ENCODE results near the gene NCK1.
"Not testable (repeated sequence)": the region's sequence is repeated elsewhere in the genome, so short reads cannot be mapped to it uniquely, and the experiment has no call there.

Gene NCK1

GRCh38 chr3:136862617-136863322 lies 762 bp downstream of the NCK1 start:
- DNase-seq (ENCODE audit: low read depth in 2 of 2): no peak

- no peak for DNase-seq (ENCODE audit: low read depth in 2 of 2)
Observed at GRCh38 chr3:136869282-136869681, 7.3 kb downstream of the NCK1 start.

DNA sequence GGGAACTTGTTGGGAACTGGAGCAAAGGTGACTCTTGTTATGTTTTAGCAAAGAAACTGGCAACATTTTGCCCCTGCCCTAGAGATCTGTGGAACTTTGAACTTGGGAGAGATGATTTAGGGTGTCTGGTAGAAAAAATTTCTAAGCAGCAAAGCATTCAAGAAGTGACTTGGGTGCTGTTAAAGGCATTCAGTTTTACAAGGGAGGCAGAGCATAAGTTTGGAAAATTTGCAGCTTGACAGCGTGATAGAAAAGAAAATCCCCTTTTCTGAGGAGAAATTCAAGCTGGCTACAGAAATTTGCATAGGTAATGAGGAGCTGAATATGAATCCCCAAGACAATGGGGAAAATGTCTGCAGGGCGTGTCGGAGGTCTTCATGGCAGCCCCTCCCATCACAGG lies 10.2 kb downstream of the NCK1 start:
- not testable (repeated sequence) for DNase-seq (ENCODE audit: low read depth in 2 of 2)

DNA sequence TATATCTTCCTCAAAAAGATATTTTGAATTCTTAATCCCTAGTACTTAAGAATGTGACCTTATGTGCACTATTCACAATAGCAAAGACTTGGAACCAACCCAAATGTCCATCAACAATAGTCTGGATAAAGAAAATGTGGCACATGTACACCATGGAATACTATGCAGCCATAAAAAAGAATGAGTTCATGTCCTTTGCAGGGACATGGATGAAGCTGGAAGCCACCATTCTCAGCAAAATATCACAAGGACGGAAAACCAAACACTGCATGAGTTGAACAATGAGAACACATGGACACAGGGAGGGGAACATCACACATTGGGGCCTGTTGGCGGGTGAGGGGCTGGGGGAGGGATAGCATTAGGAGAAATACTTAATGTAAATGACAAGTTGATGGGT lies 17.5 kb downstream of the NCK1 start:
- not testable (repeated sequence) for DNase-seq (ENCODE audit: low read depth in 2 of 2)

DNA sequence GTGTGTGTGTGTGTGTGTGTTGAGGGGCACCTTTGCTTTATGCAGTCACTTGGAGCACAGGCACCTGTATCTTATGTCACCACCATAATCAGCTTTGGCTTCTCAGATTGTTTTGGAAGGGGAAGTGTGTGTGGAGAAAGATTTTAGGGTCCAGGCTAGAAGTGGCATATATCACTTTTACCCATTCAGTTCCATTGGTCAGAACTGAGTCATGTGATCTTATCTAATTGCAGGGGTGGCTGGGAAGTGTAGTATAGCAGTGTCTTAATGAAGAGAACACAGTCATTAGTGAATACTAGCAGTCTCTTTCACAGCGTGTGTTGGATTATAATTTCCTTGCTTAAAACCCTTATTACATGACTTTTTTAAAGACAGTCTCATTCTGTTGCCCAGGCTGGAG lies 20.6 kb downstream of the NCK1 start:
- DNase-seq (ENCODE audit: low read depth in 2 of 2): no peak

DNA sequence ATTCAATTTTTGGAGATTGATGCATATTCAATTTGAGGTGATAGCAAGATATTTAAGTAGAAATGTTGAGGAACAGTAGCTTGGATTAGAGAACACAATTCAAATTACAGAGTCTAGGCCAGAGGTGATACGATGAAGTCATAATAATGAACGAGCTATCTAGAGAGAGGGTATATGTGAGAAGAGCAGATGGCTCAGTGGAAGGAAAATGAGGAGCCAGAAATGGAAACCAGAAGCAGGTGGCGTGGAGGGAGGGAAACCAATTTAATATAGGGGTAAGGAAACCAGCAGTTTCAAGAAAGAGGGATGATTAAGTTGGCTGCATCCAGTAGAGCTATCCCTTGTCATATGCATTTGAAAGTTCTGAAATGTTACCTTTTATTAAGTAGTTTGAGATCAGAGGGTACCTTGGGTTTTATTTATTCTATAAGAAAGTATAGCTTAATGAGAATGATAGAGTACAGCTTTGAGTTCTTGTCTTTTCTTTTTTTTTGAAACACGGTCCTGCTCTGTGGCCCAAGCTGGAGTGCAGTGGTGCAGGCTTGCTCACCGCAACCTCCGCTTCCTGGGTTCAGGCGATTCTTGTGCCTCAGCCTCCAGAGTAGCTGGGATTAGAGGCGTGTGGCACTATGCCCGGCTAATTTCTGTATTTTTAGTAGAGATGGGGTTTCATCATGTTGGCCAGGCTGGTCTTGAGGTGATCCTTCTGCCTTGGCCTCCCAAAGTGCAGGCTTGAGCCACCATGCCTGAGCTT lies 22.1 kb downstream of the NCK1 start:
- no peak for DNase-seq (ENCODE audit: low read depth in 2 of 2)

DNA sequence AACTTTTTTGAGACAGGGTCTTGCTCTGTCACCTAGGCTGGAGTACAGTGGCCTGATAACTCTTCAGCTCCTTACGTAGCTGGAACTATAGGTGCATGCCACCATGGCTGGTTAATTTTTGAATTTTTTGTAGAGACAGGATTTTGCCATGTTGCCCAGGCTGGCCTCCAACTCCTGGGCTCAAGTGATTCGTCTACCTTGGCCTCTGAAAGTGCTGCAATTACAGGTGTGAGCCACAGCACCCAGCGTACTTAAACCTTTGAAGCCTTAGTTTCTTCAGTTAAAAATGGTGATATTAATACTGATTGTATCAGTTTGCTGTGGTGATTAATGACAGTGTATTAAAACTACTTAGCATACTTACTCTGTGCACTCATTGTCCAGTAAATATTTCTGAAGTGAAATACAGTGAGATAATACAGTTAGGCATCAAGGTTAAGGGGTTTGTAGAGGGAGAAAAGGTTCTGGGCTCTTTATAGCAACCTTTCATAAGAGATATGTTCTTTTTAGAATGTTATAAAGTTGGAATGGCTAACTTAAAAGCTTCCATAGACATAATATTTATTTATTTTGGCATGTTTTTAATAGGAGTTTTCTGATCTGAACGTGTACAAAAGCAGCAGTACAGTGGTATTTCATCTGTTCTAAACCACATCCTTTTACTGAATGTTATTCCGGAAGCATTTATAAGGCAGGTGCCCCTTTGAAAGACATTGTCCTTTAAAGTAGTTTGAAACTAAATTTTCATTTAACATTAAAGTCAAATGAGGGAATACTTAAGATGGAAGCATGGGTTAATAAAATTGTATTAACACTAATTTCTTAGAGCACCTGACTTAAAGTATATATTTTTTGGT lies 23.6 kb downstream of the NCK1 start:
- no peak for DNase-seq (ENCODE audit: low read depth in 2 of 2)

GRCh38 chr3:136889947-136890346 lies 27.9 kb downstream of the NCK1 start:
- no peak for DNase-seq (ENCODE audit: low read depth in 2 of 2)

DNA sequence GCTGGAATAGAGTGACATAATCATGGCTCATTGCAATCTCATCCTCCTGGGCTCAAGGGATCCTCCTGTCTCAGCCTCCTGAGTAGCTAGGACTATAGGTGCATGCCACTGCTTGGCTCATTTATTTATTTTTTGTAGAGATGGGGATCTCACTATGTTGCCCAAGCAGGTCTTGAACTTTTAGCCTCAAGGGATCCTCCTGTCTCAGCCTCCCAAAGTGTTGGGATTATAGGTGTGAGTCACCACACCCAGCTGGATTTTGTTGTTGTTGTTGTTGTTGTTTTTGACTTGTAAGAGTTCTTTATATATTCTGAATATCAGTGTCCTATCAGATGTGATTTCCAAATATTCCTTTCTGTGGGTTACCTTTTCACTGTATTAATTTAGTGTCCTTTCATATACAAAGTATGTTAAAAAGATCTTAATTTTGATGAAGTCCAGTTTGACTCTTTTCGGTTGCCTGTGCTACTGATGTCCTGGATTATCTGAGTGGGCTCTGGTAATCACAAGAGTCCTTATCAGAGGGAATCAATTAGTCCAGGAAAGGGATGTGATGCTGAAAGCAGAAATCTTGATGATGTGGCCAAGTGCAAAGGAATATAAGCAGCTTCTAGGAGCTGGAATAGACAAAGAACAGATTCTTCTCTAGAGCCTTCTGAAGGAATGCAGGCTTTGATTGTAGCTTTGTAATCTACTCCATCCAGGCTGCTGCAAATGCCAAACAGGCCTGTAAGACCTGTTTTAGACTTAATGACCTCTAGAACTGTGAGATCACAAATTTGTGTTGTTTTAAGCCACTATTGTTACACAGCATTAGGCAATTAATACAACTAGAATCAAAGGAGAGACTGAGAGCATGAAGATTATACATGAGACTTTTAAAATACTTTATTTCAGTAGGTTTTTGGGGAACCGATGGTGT lies 30.2 kb downstream of the NCK1 start:
- DNase-seq (ENCODE audit: low read depth in 2 of 2): no peak

DNA sequence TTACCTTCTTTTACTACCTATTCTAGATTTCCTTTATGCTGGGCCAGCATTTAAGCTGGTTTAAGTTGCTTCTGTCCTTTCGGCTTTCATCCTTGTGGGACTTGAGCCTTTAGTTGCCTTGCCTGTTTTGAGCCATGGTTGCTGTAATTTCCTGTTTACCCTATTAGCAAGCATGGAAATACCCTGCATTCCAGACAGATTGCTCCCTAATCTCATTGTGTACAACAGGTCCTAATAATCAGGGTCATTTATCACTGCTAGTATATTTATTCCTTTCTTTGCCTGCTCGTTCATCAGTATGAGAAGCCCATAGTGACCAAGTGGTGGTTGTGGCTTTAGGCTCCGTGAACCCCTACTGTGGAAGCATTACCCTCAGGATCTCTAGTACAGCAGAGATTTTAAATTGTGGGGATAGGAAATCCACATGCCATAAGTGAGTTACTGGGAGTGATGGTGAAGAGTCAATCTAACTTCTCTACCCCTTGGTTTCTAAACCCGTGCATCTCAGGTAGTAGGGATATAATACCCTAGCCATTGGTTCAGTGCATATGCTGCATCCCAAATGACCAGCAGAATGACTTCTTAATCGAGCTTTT lies 31.9 kb downstream of the NCK1 start:
- no peak for DNase-seq (ENCODE audit: low read depth in 2 of 2)

GRCh38 chr3:136897171-136897570 lies 35.2 kb downstream of the NCK1 start:
- not testable (repeated sequence) for DNase-seq (ENCODE audit: low read depth in 2 of 2)

- no peak for DNase-seq (ENCODE audit: low read depth in 2 of 2)
Observed at GRCh38 chr3:136898549-136898948, 36.5 kb downstream of the NCK1 start.

DNA sequence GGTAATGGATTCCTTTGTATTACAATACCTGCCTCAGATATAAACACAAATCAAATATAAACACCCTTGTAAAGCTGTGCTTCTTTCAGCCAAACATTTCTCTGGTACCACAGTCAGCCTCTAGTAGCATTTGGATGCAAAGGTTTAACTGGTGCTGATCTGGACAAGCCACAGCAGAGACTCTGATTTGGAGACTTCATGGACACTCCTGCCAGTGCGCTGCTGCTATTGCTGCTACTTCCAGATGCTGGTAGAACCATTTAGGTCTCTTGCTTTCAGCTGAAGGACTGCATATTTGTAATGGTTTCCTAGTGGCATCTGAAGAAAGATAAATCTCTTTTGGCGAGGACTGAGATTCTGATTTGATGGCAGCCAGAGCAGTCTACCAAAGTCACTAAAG lies 36.9 kb downstream of the NCK1 start:
- DNase-seq (ENCODE audit: low read depth in 2 of 2): no peak

- DNase-seq (ENCODE audit: low read depth in 2 of 2): no peak
Observed at GRCh38 chr3:136899622-136900158, 37.7 kb downstream of the NCK1 start.

GRCh38 chr3:136900694-136901093 lies 38.7 kb downstream of the NCK1 start:
- not testable (repeated sequence) for DNase-seq (ENCODE audit: low read depth in 2 of 2)

- no peak for DNase-seq (ENCODE audit: low read depth in 2 of 2)
Observed at GRCh38 chr3:136901391-136901790, 39.4 kb downstream of the NCK1 start.

DNA sequence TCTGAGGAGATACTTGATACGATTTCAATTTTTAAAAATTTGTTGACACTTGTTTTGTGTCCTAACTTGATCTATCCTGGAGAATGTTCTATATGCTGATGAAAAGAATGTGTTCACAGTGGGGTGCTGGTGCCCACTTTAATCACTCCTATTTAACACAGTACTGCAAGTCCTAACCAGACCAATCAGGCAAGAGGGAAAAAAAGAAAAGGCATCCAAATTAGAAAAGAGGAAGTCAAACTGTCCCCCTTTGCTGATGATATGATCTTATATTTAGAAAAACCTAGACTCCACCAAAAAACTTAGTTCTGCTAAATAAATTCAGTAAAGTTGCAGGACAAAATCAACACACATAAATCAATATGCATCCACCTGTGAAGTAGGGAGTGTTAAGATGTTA lies 40.5 kb downstream of the NCK1 start:
- not testable (repeated sequence) for DNase-seq (ENCODE audit: low read depth in 2 of 2)

- DNase-seq (ENCODE audit: low read depth in 2 of 2): no peak
Observed at GRCh38 chr3:136903899-136904298, 41.9 kb downstream of the NCK1 start.

DNA sequence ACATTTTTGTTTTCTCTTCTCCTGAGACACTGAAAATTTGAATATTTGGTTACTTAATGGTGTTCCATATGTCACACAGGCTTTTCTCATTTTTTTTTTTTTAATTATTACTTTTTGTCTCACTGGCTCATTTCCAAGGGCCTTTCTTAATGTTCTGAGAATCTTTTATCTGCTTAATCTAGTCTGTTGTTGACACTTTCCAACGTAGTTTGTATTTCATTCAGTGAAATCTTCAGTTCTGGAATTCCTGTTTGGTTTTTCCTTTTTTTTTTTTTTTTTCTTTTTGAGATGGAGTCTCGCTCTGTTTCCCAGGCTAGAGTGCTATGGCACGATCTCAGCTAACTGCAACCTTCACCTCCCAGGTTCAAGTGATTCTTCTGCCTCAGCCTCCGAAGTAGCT lies 42.7 kb downstream of the NCK1 start:
- DNase-seq (ENCODE audit: low read depth in 2 of 2): no peak

DNA sequence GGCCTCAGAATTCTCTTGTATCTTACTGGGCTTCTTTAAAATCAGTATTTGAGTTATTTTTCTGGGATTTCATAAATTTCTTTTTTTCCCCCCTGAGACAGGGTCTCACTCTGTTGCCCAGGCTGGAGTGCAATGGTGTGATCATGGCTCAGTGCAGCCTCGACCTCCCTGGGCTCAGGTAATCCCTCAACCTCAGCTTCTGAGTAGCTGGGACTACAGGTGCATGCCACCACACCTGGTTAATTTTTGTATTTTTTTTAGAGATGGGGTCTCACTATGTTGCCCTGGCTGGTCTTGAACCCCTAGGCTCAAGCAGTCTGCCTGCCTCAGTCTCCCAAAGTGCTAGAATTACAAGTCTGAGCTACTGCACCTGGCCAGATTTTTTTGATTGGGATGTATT lies 43.5 kb downstream of the NCK1 start:
- DNase-seq (ENCODE audit: low read depth in 2 of 2): no peak

DNA sequence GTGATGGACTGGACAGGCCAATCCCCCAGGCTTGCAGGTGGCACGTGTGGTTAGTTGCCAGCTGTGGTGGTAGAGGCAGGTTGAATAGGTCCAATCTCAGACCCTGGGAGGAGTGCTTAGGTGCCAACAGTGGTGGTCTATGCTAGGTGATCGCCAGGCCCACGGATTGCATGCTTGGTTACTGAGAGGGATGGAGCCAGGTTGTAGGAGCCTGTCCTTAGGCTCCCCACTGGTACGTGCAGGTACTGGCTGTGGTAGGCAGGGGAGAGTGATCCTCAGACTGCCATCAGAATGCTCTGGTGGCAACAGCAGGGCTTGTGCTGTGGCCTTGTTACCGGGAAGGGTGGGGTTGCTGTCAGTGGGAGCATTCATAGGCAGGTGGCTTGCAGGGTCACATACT lies 44.7 kb downstream of the NCK1 start:
- no peak for DNase-seq (ENCODE audit: low read depth in 2 of 2)

Measured in stimulated activated CD8-positive, alpha-beta memory T cell treated with anti-CD3 and anti-CD28 coated beads, Interleukin-2, amount 100 ng/mL, for 1 hour (primary cell).